ENCODE measurements around the gene PRR30.

PRR30 gene

GRCh38 chr2:27160191-27160590, 21.0 kb upstream of the PRR30 start:
- no peak for TF ChIP-seq REST (IDR thresholded peaks at IDR 0.05; ENCODE audit: insufficient read depth in 1 of 2, low read depth in 2 of 2, low read length in 2 of 2)

- TF ChIP-seq SIN3A (IDR thresholded peaks at IDR 0.05; ENCODE audit: borderline replicate concordance, insufficient read depth, low read length) (no peak), FOXP2 (optimal IDR thresholded peaks at IDR 0.05; ENCODE audit: borderline replicate concordance, extremely low read depth, extremely low read length, insufficient read depth) (no peak), TAF1 (IDR thresholded peaks at IDR 0.05; ENCODE audit: borderline replicate concordance, insufficient read depth, low read length) (no peak), POLR2AphosphoS5 (IDR thresholded peaks at IDR 0.05; ENCODE audit: low read depth, low read length) (no peak), REST (IDR thresholded peaks at IDR 0.05; ENCODE audit: insufficient read depth in 1 of 2, low read depth in 2 of 2, low read length in 2 of 2) (no peak)
Measured at GRCh38 chr2:27159271-27159670, 20.1 kb upstream of the PRR30 start.

GRCh38 chr2:27158468-27158867, 19.3 kb upstream of the PRR30 start:
- TF ChIP-seq FOXP2 (optimal IDR thresholded peaks at IDR 0.05; ENCODE audit: borderline replicate concordance, extremely low read depth, extremely low read length, insufficient read depth) (no peak), REST (IDR thresholded peaks at IDR 0.05; ENCODE audit: insufficient read depth in 1 of 2, low read depth in 2 of 2, low read length in 2 of 2) (no peak), TAF1 (IDR thresholded peaks at IDR 0.05; ENCODE audit: borderline replicate concordance, insufficient read depth, low read length) (no peak), SIN3A (IDR thresholded peaks at IDR 0.05; ENCODE audit: borderline replicate concordance, insufficient read depth, low read length) (no peak), POLR2AphosphoS5 (IDR thresholded peaks at IDR 0.05; ENCODE audit: low read depth, low read length) (no peak)

- TF ChIP-seq SIN3A (IDR thresholded peaks at IDR 0.05; ENCODE audit: borderline replicate concordance, insufficient read depth, low read length) (no peak), POLR2AphosphoS5 (IDR thresholded peaks at IDR 0.05; ENCODE audit: low read depth, low read length) (no peak), FOXP2 (optimal IDR thresholded peaks at IDR 0.05; ENCODE audit: borderline replicate concordance, extremely low read depth, extremely low read length, insufficient read depth) (no peak), TAF1 (IDR thresholded peaks at IDR 0.05; ENCODE audit: borderline replicate concordance, insufficient read depth, low read length) (no peak), REST (IDR thresholded peaks at IDR 0.05; ENCODE audit: insufficient read depth in 1 of 2, low read depth in 2 of 2, low read length in 2 of 2) (no peak)
Measured at GRCh38 chr2:27155069-27155520, 15.9 kb upstream of the PRR30 start.

GRCh38 chr2:27154488-27154887, 15.3 kb upstream of the PRR30 start:
- TF ChIP-seq REST (IDR thresholded peaks at IDR 0.05; ENCODE audit: insufficient read depth in 1 of 2, low read depth in 2 of 2, low read length in 2 of 2) (no peak), TAF1 (IDR thresholded peaks at IDR 0.05; ENCODE audit: borderline replicate concordance, insufficient read depth, low read length) (no peak), FOXP2 (optimal IDR thresholded peaks at IDR 0.05; ENCODE audit: borderline replicate concordance, extremely low read depth, extremely low read length, insufficient read depth) (no peak), SIN3A (IDR thresholded peaks at IDR 0.05; ENCODE audit: borderline replicate concordance, insufficient read depth, low read length) (no peak), POLR2AphosphoS5 (IDR thresholded peaks at IDR 0.05; ENCODE audit: low read depth, low read length) (no peak)

Measured in PFSK-1 (cell line).